ENCODE data around the gene NSUN5.
"Not testable (repeated sequence)": the region's sequence is repeated elsewhere in the genome, so short reads cannot be mapped to it uniquely, and the experiment has no call there.

Gene NSUN5

DNA sequence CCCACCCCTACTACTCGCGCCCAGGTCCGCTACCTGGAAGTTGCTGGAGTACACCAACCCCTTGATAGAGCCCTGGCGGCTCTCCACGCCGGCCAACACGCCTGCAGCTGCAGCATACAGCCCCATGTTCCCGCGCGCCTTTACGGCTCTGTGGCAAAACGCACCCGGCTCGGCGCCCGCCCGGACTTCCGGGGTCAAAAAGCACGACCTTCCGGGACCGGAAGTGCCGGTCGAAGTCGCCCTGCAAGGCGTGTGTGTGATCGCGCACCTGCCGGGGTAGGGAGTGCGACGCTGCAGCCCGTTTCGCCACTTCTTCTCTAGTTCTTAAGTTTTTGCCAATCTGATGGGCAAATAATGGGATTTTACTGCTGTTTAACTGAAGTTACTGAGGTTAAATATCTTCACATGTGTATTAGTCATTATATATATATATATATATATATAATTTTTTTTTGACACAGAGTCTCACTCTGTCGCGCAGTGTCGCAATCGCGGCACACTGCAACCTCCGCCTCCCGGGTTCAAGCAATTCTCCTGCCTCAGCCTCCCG, at the start of gene NSUN5:
TSS of gene NSUN5 (minus strand) at position 162 of the 550 bp plus-strand sequence. CDS start at position 126, 36 bp downstream.
- DNase-seq: peak; percentile 86

- DNase-seq: no peak
Observed at GRCh38 chr7:73356159-73356558, 47.5 kb upstream of the NSUN5 start.

DNA sequence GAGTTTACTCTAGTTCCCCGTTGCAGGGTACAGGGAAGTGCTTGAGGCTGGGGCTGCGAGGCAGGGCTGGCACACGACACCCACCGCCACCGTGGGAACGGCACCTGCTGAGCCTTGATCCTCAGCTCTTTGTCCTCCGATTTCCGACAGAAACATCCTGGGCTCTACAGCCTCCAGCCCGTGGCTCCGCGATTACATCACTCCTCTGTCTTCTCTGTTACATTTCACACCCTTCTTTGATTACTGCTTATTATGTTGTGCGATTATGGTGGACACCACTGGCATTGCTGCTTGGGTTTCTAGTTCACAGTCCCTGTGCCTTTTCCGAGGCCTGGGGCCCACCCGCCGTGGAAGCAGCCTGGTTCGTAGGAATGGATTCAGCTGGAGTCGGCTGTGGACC, 46.2 kb upstream of the NSUN5 start:
- no peak for DNase-seq

- DNase-seq: no peak
Observed at GRCh38 chr7:73354196-73354595, 45.6 kb upstream of the NSUN5 start.

DNA sequence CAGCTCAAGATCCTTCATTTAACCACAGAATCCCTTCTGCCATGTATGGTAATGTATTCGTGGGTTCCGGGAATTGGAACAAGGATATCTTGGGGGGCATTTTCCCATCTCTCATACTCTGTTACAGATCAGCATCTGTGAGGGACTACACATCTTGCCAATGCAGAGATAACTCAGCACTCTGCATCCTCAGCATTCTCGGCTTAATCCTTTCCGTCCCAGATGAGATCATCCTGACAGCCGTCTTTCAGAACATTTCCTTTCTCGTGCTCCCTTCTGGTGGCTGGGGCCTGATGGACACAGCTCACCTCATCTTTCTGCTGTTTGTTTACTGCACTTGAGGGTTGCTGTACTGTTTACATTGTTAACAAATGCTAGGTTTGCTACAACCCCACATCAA, 44.6 kb upstream of the NSUN5 start:
- no peak for DNase-seq

GRCh38 chr7:73352784-73353183, 44.2 kb upstream of the NSUN5 start:
- DNase-seq: no peak

DNA sequence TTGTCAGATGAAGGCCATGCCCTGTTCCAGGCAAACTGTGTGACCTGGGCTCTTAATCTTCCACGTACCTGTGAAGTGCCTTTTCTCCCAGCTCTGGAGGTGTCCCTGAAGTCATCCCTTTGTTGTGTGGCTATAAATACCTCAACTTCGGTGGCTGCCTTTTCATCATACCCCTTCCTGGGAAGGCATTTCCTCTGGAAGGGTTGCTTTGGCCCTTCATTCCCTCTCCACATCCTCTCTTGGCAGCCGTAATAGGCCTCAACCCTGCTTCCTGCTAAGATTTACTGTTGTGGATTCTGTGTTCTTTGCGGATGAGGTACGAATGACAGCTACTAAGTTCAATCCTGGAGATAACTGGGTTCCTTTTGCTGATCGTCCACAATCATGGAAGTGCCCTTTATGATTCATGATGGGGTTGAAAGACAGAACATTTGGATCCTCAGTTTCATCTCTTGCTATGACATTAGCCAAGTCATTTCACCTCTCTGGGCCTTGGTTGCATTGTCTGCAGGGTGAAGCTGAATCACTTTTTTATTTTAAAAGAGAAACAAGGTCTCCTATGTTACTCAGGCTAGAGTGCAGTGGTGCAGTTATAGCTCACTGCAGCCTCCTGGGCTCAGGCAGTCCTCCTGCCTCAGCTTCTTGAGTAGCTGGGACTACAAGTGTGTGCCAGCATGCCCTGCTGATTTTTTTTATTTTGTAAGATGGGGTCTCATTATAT, 43.0 kb upstream of the NSUN5 start:
- DNase-seq: no peak

DNA sequence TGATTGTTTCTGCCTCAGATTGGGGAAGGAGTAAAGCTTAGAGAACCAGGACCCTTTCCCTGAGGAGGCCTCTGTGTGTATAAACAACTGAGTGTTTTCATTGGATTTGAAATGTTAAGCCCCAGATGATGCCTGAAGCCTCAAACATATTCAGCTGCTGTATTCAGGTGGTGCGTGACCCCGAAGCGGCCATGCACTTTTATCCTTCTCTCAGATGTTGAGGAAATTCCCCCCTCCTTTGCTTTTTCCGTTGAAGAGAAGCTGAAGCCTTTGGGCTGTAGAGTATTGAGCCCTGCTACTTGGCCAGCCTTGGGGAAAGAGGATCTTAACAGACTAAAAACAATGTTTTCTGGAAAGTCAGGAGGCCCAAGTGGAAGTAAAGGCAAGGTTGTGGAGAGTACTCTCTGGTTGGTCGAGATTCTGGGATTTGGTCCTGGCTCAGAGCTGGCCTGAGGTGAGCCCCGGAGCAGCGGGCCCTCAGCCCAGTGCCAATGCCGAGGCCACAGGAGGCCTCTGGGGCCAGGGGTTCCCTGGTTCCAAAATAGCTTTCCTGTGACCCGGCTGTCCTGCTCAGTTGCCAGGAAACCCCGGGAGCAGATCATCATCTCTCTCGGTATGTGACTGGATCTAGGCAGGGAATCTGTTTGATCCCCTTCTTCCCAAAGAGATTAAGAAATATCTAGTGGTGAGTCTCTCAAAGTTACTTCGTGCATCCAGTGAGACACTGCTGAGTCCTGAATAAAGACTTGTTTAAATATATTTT, 41.9 kb upstream of the NSUN5 start:
- no peak for DNase-seq

- DNase-seq: no peak
Observed at GRCh38 chr7:73349763-73350162, 41.1 kb upstream of the NSUN5 start.

- no peak for DNase-seq
Observed at GRCh38 chr7:73345951-73346350, 37.3 kb upstream of the NSUN5 start.

DNA sequence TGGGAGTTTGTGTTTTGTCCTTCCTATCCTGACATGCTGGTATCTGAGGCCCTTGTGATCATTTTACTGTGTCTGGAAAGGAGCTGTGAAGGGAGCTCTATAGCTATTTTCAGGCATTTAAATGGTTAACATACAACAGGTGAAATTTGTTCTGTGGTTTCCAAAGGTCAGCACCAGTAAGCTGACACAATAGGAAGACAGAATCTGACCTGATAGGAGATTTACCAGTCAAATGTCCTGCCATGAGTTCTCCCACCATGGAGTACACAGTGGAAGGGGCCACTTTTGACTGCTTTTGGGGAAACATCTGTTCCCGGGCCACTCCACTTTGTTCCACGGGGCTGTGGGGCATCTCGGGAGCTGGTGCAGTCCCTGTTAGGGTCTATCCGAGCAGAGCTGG, 36.9 kb upstream of the NSUN5 start:
- DNase-seq: no peak

DNA sequence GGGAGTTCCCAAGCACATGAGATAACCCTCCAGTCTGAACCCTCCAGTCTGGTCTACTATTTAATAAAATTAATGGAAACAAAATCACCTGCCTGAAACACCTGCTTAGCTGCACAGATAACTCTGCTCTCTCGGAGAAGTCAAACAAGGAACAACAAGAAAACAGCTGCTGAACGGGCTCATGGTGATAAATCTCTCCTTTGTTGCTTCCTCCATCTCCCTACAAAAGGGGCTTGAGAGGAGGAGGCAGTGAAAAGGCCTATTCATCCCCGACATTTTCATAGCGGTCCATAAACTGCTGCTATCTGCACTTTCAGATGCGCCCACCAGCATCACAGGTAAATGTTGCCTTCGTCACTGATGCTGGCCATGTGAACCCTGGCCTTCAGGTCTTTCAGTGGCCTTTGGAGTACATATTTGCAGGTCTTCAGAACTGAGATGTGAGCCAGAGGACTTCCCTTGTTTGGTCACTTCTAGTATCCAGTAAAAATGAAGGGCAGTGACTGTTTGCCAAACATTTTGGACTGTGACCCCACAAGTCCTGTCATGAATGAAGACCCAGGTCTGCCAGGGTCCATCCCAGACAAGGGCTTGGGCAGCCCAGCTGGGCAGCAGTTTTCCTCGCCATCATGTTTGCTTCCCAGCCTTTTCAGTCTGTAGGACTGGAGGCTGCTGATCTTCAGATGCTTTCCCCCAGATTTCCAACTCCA, 35.2 kb upstream of the NSUN5 start:
- DNase-seq: no peak

- DNase-seq: no peak
Observed at GRCh38 chr7:73342645-73343044, 34.0 kb upstream of the NSUN5 start.

DNA sequence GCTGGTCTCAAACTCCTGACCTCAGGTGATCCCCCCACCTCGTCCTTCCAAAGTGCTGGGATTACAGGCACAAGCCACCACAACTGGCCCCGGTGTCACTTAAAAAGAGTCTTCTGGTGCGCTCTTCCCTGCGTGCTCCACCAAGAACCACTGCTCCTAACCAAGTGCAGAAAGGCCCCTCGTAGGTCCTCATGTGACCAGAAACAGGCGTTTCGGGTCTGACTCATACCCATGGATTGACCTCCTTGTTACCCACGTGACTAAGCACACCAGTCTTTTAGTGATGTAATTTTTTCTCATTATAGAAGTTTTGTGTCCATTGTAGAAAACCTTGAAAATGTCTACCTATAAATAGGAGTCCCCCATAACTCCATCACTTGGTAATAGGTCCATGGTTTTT, 33.3 kb upstream of the NSUN5 start:
- no peak for DNase-seq

GRCh38 chr7:73340514-73340913, 31.9 kb upstream of the NSUN5 start:
- no peak for DNase-seq

DNA sequence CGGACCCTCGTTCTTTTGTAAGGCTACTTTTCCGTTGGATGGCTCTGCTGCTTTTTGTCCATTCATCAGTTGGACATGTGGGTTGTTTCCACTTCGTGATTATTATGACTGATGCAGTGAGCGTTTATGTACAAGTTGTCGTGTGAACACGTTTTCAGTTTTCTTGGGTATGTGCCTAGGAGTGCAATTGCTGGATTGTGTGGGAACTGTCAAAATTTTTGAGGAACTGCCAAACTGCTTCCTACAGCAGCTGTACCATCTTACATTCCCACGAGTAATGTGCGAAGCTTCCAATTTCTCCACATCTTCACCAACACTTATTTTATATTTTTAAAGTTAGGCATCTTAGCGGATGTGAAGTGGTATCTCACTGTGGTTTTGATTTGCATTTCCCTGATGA, 29.7 kb upstream of the NSUN5 start:
- no peak for DNase-seq

DNA sequence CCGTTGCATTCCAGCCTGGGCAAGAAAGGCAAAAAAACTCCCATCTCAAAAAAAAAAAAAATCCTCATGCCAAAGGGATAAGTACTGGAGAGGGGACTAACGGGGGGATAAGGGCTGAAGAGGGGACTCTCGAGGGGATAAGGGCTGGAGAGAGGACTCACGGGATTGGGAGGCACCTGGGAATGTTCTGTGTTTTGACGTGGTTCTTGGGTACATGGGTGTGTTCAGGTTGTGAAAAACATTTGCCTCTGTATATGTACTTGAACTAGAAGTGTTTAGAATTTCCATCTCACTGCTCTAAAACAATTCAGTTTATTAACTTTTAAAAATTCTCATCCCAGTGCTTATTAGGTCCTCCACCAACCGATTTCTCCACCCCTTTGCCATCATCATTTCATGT, 23.8 kb upstream of the NSUN5 start:
- DNase-seq: no peak

DNA sequence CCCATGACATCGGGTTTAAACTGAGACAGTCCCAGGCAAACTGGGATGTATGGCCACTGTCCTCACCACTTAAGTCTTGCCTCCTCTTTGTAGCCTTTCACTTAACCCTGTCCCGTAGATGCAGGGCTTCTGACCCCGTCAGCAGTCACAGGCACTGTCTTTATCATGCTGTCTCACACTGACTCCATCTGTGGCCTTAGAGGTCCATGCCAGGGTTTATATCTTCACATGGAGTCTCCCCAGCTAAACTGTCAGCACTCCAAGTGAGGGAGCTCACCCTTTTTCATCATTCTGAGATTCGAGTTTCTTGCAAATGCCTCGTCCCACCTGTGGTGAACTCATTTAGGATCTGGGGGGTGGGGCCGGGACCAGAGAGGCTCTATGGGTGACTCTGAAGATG, 22.1 kb upstream of the NSUN5 start:
- DNase-seq: no peak

- no peak for DNase-seq
Observed at GRCh38 chr7:73329861-73330581, 21.4 kb upstream of the NSUN5 start.

DNA sequence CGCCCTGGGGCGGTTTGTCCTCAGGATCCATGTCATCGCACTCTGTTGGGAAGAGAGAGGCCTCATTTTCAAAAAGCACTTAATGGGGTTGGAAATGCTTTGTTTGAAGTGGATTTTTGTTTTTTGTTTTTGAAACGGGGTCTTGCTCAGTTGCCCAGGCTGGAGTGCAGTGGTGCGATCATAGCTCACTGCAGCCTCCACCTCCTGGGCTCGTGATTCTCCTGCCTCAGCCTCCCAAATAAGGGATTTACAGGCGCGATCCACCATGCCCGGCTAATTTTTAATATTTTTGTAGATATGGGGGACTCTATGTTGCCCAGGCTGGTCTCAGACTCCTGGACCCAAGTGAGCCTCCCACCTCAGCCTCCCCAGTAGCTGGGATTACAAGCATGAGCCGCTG, 20.1 kb upstream of the NSUN5 start:
- no peak for DNase-seq

DNA sequence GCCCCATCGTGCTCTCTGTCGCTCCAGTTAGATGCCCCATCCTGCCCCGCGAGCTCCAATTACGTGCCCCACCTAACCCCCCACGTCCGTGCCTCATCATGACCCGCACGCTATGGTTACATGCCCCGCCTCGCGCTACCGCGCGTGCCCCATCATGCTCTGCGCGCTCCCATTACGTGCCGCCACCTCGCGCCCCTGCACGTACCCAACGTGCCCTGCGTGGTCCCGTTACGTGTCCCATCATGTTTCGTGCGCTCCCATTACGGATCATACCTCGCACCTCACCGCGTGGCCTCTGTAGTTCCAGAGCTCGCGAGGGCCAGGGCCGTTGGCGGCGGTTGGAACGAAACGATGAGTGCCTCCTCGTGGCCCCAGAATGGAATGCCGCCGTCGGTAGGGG, 19.3 kb upstream of the NSUN5 start, which contains the start of the genes FKBP6 and TRIM50:
TSS of gene FKBP6 (plus strand) at position 240 of the 400 bp plus-strand sequence. CDS start 268 bp downstream, outside the sequence.
TSS of gene TRIM50 (minus strand) at position 161 of the 400 bp plus-strand sequence. CDS start 3,295 bp downstream, outside the sequence.
- DNase-seq: not testable (repeated sequence)

GRCh38 chr7:73327449-73327848, 18.8 kb upstream of the NSUN5 start:
- not testable (repeated sequence) for DNase-seq

GRCh38 chr7:73325424-73325823, 16.8 kb upstream of the NSUN5 start:
- not testable (repeated sequence) for DNase-seq

Measured in NK-92 treated with Interleukin-12 subunit alpha and Interleukin-12 subunit beta, amount 100 ng/mL, for 24 hours (cell line).